ENCODE data around the gene FAR2. TPM values are rescaled to one million over a fixed set of nuclear protein-coding genes. Genes with fewer than 3 reads are reported as not detected.

Gene FAR2
- total and polyA plus RNA-seq, 2 donors (not counting 3 experiments of a cell fraction or from before 2014, with no cell fraction given), result 32.3 to 61.7 TPM

GRCh38 chr12:29198901-29199300, 49.8 kb downstream of the FAR2 start:
- CTCF ChIA-PET, result interaction anchor here (1.8 kb wide), 1 partner anchor 10 kb away, joined by 6 read pairs; no protein-coding TSS in a partner anchor
- no peaks in the 10 kb centered on the region for H3K9me1 ChIP-seq (replicated peaks; ENCODE audit: control insufficient read depth, extremely low read depth, insufficient read depth, low read length)
- no peaks in the 10 kb centered on the region for H3K4me1 ChIP-seq (ENCODE audit: control insufficient read depth, extremely low read depth, insufficient read depth, low read length)
- H3K4me3 ChIP-seq (replicated peaks in 1 of 3; ENCODE audit: insufficient read depth in 1 of 3, low read depth in 1 of 3, low read length in 3 of 3), result no peak overlapping the region
- no peaks in the 10 kb centered on the region for H3K27me3 ChIP-seq (ENCODE audit: control insufficient read depth in 2 of 2, insufficient read depth in 2 of 2, low read length in 2 of 2)
- intact Hi-C loops (cut with micrococcal nuclease), result no loop called here
- H3K9ac ChIP-seq (replicated peaks; ENCODE audit: extremely low read depth, insufficient read depth, low read length), result no peak overlapping the region
- FAIRE-seq (no peak), DNase-seq (ENCODE audit: low read depth, low spot score) (no peak)
- no peaks in the 10 kb centered on the region for H3K36me3 ChIP-seq (ENCODE audit: control insufficient read depth in 2 of 2, extremely low read depth in 1 of 2, insufficient read depth in 2 of 2, low read length in 2 of 2)
- TF ChIP-seq JUN (IDR thresholded peaks at IDR 0.05; ENCODE audit: borderline replicate concordance, insufficient read depth, insufficient read length, low read depth), result no peak
- TF ChIP-seq EZH2 (IDR thresholded peaks at IDR 0.05; ENCODE audit: borderline replicate concordance, low read depth, low read length, severe bottlenecking), result no peak
- TF ChIP-seq POLR2AphosphoS5 (IDR thresholded peaks at IDR 0.05; ENCODE audit: insufficient read depth, low read depth, low read length), result no peak
- TF ChIP-seq CTCF (IDR thresholded peaks at IDR 0.05; ENCODE audit: extremely low read depth in 1 of 2, insufficient read depth in 1 of 2, low read depth in 1 of 2, low read length in 2 of 2), result no peak
- TF ChIP-seq GATA2 (IDR thresholded peaks at IDR 0.05; ENCODE audit: insufficient read depth, insufficient read length, low read depth, low read length), result no peak
- TF ChIP-seq MAX (IDR thresholded peaks at IDR 0.05; ENCODE audit: insufficient read depth, insufficient read length), result no peak
- TF ChIP-seq MYC (IDR thresholded peaks at IDR 0.05; ENCODE audit: low read depth, low read length), result no peak
- TF ChIP-seq FOS (IDR thresholded peaks at IDR 0.05; ENCODE audit: borderline replicate concordance, insufficient read depth, low read length), result no peak
- no peak for TF ChIP-seq POLR2A (IDR thresholded peaks at IDR 0.05; ENCODE audit: low read depth, low read length)
- H3K79me2 ChIP-seq (ENCODE audit: control insufficient read depth, insufficient read depth, low read length), result no peaks in the 10 kb centered on the region
- H2AFZ ChIP-seq (ENCODE audit: low read depth, low read length), result no peak overlapping the region
- H4K20me1 ChIP-seq (replicated peaks; ENCODE audit: control insufficient read depth, extremely low read depth, insufficient read depth, low read length), result no peaks in the 10 kb centered on the region
- POLR2A ChIA-PET, result no interaction called here
- no peak overlapping the region for H3K27ac ChIP-seq (ENCODE audit: insufficient read depth, low read depth, low read length)
- H3K9me3 ChIP-seq (replicated peaks; ENCODE audit: control insufficient read depth, insufficient read depth, low read length), result no peaks in the 10 kb centered on the region
- H3K4me2 ChIP-seq (ENCODE audit: insufficient read depth, low read length), result no peak overlapping the region
- dilution Hi-C loops (cut with MboI; ENCODE audit: extremely low pct_ligation_motif_present, low sequenced_read_pairs), result no loop called here
- no TSS peak for BruUV-seq (replicated peaks)

All from endothelial cell of umbilical vein (primary cell).